Ishikawa (cell line): ENCODE measurements around the gene RAD9A.

Experiments used
- CEBPB ChIP-seq: IDR thresholded peaks from 2 replicates; pipeline ENCODE4 v1.6.1; 2012
- EP300 ChIP-seq: IDR thresholded peaks from 2 replicates; pipeline ENCODE4 v1.6.1; 2012; ENCODE audit warnings: borderline replicate concordance
- FOXM1 ChIP-seq: IDR thresholded peaks from 2 replicates; pipeline ENCODE4 v1.6.1; 2012; ENCODE audit warnings: low read depth, borderline replicate concordance
- NFIC ChIP-seq: IDR thresholded peaks from 2 replicates; pipeline ENCODE4 v1.6.1; 2012
- RAD21 ChIP-seq: IDR thresholded peaks from 2 replicates; pipeline ENCODE4 v1.6.1; 2012; ENCODE audit warnings: low read depth
- TAF1 ChIP-seq: IDR thresholded peaks from 2 replicates; pipeline ENCODE4 v1.6.1; 2012; ENCODE audit warnings: low read depth, mild to moderate bottlenecking
- YY1 ChIP-seq: IDR thresholded peaks from 2 replicates; pipeline ENCODE4 v1.6.1; 2012; ENCODE audit warnings: low read depth
- ZBTB7A ChIP-seq: IDR thresholded peaks from 2 replicates; pipeline ENCODE4 v1.6.1; 2012; ENCODE audit warnings: low read depth

- TF ChIP-seq EP300 (no peak), RAD21 (no peak), TAF1 (no peak), YY1 (no peak), FOXM1 (no peak), CEBPB (no peak), NFIC (no peak), ZBTB7A (0 out of 2 replicates have a peak, but pooled peaks have one; percentile 30)
Measured at GRCh38 chr11:67371911-67372320, 19.9 kb upstream of the RAD9A start.
